Middle frontal gyrus (tissue), 1 donor: Measurements from ENCODE around the gene ETV5.
"Not testable (repeated sequence)": the region's sequence is repeated elsewhere in the genome, so short reads cannot be mapped to it uniquely, and the experiment has no call there.

Source experiments
- DNase-seq: peaks from one replicate; pipeline ENCODE4 v3.0.0-alpha.2; 2015; ENCODE audit warnings: low spot score; ENCODE audit errors: extremely low spot score

The ETV5 gene

GRCh38 chr3:186069199-186069598 is 39.7 kb downstream of the ETV5 start:
- no peak for DNase-seq

- no peak for DNase-seq
Observed at GRCh38 chr3:186068243-186068552, 40.7 kb downstream of the ETV5 start.

DNA sequence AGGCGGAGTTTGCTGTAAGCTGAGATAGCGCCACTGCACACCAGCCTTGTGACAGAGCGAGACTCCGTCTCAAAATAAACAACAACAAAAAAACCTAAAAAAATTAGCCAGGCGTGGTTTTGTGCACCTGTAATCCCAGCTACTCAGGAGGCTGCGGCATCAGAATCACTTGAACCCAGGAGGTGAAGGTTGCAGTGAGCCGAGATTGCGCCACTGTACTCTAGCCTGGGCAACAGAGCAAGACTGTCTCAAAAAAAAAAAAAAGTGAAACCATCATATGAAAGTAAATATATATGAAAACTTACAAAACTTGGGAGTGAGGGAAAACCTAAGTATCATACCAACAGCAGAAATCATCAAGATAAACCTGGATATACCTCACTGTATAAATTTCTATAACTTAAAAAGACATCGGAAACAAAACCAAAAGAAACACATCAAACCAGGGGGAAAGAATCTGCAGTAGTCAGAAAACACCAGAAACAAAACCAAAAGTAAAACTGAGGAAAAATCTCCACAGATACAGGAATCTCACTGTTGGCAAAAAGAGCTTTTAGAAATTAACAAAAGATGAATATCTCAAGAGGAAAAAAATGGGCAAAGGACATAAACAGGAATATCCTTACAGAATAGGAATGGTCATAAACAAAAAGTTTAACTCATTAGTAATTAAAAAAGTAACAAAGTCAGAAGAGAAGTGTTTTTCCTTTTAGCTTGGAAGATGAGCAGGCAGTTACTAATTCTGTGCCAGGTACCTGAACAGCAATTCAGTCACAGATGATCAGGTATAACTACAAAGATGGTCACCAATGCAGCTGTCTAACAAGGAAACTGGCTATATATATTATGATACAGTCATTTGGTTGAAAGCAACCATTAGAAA is 41.3 kb downstream of the ETV5 start:
- DNase-seq, result no peak

- DNase-seq, result no peak
Observed at GRCh38 chr3:186060222-186060621, 48.7 kb downstream of the ETV5 start.

- no peak for DNase-seq
Observed at GRCh38 chr3:186059192-186059591, 49.7 kb downstream of the ETV5 start.

DNA sequence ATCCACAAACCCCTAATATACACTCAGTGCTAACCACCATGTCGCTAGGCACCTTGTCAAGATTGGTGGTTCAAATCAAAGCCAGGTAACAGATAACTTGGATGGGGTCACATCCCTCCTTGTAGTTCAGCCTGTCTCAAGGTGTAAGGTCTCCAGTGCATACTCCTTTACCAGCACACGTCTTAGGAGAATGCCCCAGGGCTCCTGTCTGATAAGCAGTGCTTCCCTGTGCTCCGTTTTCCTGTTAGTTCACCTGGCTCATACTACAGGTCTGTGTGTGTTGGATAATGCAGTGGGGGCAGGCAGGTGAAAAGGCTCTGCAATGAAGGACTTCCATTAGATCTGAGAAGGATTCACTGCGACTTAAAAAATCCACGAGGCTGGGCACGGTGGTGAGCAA is 50.7 kb downstream of the ETV5 start:
- DNase-seq, result no peak

DNA sequence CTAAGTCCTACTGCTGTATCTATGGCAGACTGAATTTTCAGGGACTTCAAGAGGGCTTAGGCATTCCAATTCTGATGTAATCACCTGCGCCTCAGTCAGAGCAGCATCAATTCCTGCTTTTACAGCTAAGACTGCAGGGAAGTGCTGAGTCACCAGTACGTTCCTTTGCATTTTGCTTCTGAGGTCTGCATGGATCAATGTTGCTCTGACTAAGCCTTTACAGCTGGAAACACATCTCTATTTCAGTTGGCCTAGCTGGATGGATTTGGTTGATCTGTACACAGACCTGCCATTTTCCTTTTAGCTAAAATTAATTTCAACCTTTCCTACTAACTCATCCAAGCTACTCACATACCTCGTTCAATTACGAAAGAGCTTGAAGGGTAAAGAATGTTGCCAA is 51.3 kb downstream of the ETV5 start:
- DNase-seq, result no peak

- DNase-seq, result no peak
Observed at GRCh38 chr3:186054792-186055352, 54.0 kb downstream of the ETV5 start.

- DNase-seq, result no peak
Observed at GRCh38 chr3:186053954-186054791, 54.7 kb downstream of the ETV5 start.

- DNase-seq, result no peak
Observed at GRCh38 chr3:186052096-186052840, 56.6 kb downstream of the ETV5 start.

DNA sequence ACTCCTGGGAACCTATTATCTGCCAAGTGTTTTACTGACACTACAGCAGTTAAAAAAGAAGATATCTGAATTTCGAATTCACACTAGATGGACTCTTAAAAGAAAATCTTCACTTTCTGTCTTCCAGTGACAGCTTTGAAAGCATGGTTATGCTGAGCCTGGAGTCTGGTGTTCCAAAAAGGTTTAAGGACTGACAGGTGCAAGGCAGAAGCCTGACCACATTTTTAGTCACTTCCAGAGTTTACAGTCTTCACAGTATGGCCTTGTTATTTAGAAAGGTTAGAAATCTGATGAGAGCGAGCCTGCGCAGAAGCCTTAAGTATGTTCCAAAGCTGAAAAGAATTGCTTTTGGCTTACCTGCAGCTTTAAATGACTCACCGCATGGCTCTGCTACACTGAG is 59.9 kb downstream of the ETV5 start:
- DNase-seq, result no peak

- DNase-seq, result no peak
Observed at GRCh38 chr3:186048119-186048518, 60.8 kb downstream of the ETV5 start.

DNA sequence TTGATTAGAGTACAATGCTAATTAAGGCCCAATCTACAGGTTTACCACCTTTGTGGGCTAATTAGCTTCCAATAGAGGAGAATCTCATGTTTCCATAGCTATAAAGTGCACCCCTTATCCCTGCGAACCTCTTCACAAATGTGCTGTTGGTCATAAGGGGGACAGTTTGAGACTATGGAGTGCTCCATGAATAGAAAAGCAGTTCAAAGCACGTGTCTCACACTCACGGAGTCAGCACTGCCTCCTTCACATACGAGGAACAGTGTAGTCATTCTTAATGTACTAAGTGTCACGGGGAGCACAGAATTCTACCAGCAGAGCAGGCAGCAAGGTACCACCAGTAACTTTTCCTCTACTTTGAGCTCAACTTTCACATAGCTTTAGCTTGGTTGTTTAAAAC is 62.1 kb downstream of the ETV5 start:
- no peak for DNase-seq

- peak; percentile 79 for DNase-seq
Observed at GRCh38 chr3:186044968-186045367, 63.9 kb downstream of the ETV5 start.

DNA sequence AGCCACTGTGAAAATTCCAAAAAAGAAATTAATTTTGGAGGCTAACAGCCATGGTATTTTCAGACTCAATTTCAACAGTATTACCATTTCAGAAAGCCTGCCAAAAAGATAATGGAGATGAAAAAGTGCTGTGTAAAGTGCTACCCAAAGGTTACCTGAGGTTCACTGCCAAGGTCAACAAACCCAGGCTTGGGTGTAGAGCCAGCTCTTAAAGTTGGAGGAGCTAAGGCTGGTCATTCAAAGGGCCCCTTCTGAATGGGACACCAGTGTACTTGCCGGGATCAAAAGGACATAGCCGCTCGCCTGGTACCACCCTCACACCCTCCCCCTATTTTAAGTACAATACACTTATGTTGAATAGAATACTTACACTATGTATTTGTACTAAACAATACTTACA is 64.5 kb downstream of the ETV5 start:
- DNase-seq, result no peak

GRCh38 chr3:186042521-186043202 is 66.2 kb downstream of the ETV5 start:
- DNase-seq, result no peak

DNA sequence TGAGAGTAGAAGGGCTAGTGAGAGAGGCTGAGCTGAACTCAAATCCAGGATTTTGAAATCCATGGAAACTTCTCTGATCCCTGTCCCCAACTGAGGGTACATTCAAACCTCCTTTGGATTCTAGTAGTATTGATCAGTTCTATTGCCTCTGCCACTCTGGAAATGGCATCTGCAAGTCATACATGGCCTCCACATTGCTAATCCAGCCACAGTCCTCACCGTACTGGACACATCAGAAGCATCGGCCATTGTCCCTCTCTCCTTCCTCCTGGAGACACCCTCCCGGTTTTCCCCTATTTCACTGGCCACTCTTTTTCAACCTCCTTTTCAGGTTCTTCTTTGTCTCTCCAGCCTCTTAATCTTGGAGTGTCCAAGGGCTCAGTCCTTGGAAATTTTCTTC is 66.9 kb downstream of the ETV5 start:
- no peak for DNase-seq

- no peak for DNase-seq
Observed at GRCh38 chr3:186038360-186038759, 70.5 kb downstream of the ETV5 start.

GRCh38 chr3:186035277-186035676 is 73.6 kb downstream of the ETV5 start:
- DNase-seq, result no peak

- DNase-seq, result no peak
Observed at GRCh38 chr3:186032321-186032720, 76.6 kb downstream of the ETV5 start.

GRCh38 chr3:186025993-186026392 is 82.9 kb downstream of the ETV5 start:
- not testable (repeated sequence) for DNase-seq
